LNCAP (cell line): ENCODE data around the gene UBAP2.

Experiments
- CTCF ChIP-seq: fragments of 450-650 bp; IDR thresholded peaks from 2 replicates; pipeline ENCODE4 v1.5.1; 2017; ENCODE audit warnings: mild to moderate bottlenecking

The UBAP2 gene

GRCh38 chr9:34085581-34086500 is 37.2 kb upstream of the UBAP2 start:
- TF ChIP-seq CTCF: no peak

GRCh38 chr9:34084562-34084961 is 35.9 kb upstream of the UBAP2 start:
- TF ChIP-seq CTCF: no peak

- TF ChIP-seq CTCF: no peak
These were observed 30.5 kb upstream of the UBAP2 start for GRCh38 chr9:34079181-34079580.

GRCh38 chr9:34072868-34073590 is 24.3 kb upstream of the UBAP2 start:
- no peak for TF ChIP-seq CTCF

GRCh38 chr9:34072410-34072809 is 23.7 kb upstream of the UBAP2 start:
- TF ChIP-seq CTCF: no peak

GRCh38 chr9:34070606-34071324 is 22.1 kb upstream of the UBAP2 start:
- no peak for TF ChIP-seq CTCF

- no peak for TF ChIP-seq CTCF
These were observed 21.1 kb upstream of the UBAP2 start for GRCh38 chr9:34069831-34070230.
